NCI-H1436 treated with DMSO at 0.1 percent for 48 hours (cell line): ENCODE results near the gene SENP3.

Experiments used
- DNase-seq: peaks from one replicate; lab custom pipeline; 2025; lab: John Stamatoyannopoulos, UW

SENP3 gene

DNA sequence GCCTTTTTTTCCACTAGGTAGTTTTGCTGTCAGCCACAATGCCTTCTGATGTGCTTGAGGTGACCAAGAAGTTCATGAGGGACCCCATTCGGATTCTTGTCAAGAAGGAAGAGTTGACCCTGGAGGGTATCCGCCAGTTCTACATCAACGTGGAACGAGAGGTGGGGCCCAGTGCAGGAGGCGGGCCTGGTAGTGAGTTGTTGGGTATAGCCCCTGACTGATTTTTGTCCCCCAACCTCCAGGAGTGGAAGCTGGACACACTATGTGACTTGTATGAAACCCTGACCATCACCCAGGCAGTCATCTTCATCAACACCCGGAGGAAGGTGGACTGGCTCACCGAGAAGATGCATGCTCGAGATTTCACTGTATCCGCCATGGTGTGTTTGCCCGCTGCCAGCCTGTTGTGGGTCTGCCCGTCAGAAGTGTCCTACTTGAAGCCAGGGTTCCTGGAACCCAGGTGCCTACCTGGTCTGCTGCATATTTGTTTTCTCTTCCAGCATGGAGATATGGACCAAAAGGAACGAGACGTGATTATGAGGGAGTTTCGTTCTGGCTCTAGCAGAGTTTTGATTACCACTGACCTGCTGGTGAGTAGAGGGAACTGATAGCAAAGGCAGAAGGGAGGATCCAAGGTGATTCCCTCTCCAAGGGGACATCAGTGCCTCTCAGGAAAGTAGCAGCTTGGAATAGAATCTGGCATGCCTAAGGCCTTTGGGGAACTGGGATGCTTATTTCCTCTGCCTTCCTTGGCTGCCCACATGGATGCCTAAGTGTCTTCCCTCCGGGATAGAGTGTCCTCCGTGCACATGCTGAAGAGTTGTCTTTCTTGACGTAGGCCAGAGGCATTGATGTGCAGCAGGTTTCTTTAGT is 15.8 kb downstream of the SENP3 start:
- no peak for DNase-seq

DNA sequence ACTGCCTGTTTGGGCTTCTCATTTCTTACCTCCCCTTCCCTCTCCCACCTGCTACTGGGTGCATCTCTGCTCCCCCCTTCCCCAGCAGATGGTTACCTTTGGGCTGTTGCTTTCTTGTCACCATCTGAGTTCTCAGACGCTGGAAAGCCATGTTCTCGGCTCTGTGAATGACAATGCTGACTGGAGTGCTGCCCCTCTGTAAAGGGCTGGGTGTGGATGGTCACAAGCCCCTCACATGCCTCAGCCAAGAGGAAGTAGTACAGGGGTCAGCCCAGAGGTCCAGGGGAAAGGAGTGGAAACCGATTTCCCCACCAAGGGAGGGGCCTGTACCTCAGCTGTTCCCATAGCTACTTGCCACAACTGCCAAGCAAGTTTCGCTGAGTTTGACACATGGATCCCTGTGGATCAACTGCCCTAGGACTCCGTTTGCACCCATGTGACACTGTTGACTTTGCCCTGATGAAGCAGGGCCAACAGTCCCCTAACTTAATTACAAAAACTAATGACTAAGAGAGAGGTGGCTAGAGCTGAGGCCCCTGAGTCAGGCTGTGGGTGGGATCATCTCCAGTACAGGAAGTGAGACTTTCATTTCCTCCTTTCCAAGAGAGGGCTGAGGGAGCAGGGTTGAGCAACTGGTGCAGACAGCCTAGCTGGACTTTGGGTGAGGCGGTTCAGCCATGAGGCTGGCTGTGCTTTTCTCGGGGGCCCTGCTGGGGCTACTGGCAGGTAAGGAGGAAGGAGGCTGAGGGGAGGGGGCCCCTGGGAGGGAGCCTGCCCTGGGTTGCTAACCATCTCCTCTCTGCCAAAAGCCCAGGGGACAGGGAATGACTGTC is 17.5 kb downstream of the SENP3 start, which contains the start of gene CD68:
TSS of gene CD68 (plus strand) at position 638 of the 833 bp plus-strand sequence. CDS start at position 678, 40 bp downstream.
- DNase-seq: no peak

DNA sequence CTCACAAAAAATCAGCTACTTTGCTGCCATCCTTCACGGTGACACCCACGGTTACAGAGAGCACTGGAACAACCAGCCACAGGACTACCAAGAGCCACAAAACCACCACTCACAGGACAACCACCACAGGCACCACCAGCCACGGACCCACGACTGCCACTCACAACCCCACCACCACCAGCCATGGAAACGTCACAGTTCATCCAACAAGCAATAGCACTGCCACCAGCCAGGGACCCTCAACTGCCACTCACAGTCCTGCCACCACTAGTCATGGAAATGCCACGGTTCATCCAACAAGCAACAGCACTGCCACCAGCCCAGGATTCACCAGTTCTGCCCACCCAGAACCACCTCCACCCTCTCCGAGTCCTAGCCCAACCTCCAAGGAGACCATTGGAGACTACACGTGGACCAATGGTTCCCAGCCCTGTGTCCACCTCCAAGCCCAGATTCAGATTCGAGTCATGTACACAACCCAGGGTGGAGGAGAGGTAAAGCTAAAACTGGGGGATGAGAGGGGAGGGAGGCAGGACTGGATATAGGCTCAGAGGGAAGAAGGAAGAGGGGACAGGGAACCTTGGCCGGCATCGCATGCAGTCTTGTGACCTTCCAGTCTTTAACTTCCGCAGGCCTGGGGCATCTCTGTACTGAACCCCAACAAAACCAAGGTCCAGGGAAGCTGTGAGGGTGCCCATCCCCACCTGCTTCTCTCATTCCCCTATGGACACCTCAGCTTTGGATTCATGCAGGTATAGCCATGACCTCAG is 18.3 kb downstream of the SENP3 start:
- no peak for DNase-seq

DNA sequence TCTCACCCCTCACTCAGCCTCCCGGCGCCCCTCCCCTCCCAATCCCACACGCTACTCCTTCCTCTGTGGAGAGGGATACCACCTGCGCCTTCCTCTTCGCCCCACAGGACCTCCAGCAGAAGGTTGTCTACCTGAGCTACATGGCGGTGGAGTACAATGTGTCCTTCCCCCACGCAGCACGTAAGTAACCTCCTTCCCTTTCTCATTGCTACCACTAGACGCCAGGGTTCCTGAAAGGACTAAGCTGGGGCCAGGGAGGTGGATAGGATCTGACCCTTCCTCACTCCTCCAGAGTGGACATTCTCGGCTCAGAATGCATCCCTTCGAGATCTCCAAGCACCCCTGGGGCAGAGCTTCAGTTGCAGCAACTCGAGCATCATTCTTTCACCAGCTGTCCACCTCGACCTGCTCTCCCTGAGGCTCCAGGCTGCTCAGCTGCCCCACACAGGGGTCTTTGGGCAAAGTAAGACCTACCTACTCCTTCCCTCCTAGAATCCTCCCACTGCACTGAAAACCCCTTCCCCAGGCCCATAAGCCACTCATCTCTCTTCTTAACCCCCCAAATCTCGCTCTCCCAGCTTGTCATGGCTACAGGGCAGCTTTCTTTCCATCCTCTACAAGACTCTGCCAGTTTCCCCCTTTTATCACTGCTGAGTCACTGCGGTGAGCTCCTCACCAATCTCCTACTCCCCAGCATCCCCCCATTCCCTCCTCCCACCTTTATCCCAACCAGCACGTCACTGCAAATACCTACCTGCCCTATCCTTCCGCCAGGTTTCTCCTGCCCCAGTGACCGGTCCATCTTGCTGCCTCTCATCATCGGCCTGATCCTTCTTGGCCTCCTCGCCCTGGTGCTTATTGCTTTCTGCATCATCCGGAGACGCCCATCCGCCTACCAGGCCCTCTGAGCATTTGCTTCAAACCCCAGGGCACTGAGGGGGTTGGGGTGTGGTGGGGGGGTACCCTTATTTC is 19.2 kb downstream of the SENP3 start:
- no peak for DNase-seq

DNA sequence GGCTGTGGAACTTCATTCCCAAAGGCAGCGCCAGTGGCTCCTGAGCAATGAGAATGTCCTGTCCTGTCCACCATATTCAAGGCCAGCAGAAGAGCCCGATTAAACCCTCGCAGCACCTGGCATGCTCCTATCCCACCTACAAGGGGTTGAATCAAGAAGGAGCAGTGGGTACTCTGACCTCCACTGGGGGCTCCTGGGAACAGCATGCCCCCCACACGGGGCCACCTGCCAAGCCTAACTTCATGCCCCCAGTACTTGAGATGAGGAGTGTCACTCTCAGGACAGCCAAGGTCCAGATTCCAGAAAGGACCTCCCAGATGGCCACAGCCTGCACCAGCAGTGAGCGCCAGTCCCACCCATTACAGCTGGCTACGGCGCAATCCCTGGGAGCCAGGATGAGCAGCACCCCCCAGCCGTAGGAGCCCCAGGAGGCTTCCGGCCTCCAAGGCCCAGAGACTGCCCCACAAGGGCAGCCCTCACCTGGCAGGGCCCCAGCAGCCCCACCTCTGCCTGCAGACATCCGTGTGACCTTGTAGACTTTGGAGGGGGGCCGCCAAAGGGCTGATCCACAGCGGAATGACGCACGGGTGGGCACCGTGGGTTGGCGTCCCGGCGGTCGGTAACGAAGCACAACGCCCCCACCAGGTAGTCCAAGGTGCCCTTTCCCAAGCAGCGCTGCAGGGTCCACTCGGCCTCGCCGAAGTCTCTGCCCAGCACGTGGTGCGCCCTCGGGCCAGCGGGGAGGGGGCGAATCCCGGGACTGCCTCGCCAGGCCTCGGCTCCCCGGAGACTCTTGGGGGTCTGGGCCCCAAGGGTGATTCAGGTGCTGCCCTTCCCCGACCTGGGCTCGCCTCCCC is 20.9 kb downstream of the SENP3 start:
- no peak for DNase-seq

DNA sequence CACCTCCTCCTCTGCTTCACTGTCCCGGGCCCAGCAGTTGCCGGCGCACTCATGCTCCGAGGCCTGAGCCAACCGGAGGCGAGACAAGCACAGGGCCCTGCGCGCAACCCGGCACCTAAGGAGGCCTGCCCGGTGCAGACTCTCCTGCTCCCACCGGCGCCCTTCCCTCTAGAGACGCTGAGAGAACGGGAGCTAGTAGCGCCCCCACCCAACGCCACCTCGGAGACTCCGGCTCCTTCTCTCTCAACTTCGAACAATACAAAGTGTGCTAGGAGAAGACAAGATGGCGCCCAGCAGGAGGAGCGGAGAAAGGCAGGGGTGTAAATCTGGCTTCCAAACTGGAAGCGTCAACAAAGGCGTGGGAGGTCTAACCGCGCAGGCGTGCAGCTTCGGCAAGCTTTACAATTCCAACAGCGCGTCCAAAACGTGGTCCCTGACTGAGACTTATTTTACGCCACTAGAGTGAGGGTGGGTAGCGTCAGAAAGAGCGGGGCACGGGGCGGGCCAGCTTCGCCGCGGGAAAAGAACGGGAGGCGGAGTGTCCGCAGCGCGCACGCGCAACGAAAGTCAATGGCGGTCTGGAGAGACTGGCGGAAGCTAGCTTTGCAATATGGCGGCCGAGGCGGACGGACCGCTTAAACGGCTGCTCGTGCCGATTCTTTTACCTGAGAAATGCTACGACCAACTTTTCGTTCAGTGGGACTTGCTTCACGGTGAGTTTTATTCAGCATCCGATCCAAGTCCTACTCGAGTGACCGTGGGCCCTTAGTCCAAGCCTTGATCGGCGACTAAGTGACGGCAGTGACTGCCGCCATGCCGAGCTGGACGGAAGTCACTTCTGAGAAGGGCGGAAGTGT is 21.8 kb downstream of the SENP3 start, which contains the start of gene MPDU1:
TSS of gene MPDU1 (plus strand) at position 600 of the 857 bp plus-strand sequence. CDS start at position 611, 11 bp downstream.
- peak; percentile 86 for DNase-seq

DNA sequence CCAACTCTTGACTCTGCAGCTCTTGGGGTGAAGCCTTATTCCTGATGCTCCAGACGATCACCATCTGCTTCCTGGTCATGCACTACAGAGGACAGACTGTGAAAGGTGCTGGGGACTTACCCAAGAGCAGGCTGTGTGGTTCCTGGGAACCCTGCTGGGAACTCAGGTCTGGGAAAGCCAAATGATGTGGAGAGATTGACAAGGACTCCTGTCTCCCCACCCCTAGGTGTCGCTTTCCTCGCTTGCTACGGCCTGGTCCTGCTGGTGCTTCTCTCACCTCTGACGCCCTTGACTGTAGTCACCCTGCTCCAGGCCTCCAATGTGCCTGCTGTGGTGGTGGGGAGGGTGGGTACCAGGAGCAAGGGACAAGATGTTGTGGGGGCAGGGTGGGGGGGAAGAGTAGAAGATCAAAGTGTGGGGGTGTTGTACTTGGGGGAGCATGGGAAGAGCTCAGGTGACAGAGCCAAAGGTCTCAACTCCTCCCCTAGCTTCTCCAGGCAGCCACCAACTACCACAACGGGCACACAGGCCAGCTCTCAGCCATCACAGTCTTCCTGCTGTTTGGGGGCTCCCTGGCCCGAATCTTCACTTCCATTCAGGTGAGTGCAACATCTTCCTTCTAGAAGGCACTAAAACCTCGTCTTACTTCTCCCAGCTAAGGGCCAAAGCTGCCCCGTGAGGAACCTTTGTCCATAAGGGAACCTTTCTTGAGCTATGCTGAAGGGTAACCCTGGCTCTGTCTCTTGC is 25.1 kb downstream of the SENP3 start:
- DNase-seq: no peak

DNA sequence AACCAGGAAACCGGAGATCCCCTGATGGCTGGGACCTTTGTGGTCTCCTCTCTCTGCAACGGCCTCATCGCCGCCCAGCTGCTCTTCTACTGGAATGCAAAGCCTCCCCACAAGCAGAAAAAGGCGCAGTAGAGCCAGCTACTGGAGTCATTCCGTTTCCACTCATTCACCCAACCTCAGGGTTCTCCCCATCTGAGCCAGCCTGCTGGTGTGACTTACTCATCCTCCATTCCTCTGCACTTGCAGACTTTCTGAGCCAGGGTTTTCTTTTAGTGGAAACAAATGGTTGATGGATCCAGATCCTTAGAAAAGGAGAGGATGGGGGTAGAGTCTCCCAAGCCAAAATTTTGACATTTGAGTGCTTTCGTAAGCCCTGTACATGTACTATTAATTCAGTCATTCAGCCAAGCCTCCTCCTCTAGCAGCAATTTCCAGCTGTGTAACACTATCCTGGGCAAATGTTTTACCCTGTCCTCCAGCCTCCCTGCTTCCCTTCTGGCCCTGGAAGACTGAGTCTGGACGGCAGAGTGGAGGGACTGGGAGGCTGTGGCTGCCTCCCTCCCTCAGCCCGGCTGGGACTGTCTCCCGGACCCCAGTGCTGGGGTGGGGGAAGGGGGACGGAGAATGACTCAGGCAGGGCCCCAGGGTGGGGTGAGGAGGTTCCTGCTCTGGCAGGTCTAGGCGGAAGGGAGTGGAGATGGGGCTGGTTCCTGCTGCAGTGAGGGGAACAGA is 25.9 kb downstream of the SENP3 start:
- DNase-seq: no peak

DNA sequence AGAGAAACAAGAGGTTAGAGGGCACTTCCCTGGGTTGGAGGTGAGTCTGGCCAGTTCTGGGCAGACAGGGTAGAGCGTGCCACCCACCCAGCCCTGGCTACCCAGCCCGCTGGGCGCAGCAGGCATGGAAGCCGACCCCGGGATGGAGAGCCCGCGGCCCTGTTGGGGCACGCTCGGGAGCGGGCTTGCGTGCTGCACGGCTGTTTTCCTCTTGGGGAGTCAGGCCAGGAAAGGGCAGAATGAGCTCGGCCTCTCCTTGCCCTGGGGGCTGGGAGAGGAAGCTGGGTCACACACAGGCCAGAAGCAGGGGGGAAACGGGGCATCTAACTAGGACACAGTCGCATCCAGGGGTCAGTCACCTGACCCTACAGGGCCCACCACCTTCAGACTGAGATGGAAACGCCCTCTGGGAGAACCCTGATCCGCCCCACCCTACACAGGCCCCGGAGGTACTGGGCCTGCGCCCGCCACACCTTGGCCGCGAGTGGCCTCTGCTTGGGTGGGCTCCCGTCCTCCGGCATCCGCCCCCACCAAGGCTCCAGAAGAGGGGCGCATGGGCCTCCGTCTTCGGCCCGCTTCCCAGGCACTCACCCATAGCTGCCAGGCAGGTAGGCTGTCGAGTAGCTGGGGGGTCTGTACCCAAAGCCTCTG is 27.0 kb downstream of the SENP3 start:
- no peak for DNase-seq

DNA sequence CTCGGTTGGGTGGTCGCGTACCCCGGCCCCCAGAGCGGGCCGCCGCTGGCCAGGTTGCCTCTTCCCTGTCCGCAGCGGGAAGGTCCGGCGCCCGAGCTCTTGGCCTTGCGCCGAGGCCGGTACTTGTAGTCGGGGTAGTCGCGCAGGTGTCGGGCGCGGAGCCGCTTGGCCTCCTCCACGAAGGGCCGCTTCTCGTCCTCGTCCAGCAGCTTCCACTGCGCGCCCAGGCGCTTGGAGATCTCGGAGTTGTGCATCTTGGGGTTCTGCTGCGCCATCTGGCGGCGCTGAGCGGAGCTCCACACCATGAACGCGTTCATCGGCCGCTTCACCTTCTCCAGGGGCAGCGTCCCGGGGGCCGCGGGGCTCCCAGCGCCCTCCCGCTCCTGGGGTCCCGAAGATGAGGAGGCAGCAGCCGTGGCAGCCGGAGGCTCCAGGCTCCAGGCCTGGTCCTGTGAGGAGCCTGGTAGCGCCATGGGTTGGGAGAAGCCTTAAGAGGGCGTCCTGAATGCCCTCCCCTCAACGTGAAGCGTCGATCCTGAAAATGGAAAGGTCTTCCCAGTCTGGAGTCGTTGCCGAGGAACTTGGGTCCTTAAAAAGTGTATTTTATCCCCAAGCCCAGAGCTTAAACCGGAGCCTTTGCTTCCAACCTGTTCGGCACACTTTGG is 27.6 kb downstream of the SENP3 start:
- DNase-seq: no peak

DNA sequence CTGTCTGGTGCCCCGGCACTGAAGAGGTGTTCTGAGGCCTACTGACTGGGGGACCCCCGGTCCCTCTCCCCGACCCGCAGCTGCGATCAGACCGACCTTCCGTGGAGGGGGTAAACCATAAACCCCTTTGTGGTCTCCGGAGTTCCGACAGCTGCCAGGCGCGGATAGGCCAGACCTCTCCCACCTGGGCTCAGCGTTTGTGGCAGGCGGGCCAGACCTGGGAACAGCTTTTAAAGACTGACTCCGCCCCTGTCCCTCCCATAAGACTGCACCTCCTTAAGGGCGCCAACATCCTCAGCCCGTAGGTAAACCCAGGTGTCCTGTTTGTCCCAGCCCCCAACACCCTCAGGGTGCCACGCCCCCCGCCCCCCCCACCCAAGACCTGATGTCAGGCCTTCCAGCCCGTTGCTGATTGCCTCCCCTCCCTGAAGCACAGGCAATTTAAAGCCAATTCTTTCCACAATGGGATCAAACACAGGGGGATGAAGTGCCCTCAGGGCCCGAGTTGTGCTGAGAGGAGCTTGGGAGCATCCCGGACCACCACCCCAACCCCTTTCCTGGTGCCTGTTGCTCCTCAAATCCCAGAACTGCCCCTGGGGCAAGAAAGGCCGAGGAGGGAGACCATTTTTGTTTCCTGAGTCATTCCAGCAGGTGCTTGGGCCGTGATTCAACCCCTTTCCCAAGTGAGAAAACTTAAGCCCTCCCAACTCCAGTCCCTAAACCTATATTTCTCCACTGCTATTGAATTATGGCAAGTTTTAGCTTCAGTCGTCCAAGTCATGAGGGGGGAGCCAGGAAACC is 28.4 kb downstream of the SENP3 start, which contains the start of gene SOX15:
TSS of gene SOX15 (minus strand) at position 204 of the 801 bp plus-strand sequence. CDS start 418 bp downstream, outside the sequence.
- no peak for DNase-seq

DNA sequence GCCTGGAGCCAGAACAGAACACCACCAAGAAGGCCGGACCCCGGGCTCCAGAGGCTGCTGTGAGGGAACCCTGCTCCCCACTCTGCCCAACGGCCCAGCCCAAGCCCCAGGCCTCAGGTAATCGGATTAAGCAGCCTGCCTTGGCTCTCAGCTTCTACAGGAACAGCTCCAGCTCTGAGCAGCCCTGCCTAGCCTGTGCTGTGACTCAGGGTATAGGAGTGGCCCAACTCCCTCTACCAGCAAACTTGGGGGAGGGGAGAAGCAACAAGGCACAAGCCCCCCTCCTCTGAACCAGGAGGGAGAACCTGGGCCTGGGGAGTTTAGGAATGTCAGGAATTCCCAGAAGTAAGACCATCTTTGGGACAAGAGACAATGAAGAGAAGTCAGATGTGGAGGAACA is 29.0 kb downstream of the SENP3 start:
- DNase-seq: no peak

DNA sequence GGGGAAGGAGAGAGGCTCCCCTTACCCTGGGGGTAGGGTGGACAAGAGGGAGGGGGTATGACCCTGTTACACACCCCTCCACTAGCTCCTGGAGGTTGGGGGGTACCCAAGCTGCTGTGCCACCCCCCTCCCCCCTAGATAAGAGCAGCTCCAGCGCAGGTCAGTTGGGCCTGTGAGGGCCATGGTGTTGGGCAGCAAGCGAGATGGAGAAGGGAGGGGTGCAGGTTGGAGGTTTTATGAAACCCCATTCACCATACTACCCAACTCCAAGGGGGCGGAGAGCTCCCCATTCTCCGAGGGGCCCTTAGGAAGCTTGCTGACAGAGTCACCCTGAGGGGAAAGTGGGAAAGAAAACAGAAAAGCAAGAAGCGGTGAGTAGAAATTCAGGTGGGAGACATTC is 29.9 kb downstream of the SENP3 start:
- no peak for DNase-seq

DNA sequence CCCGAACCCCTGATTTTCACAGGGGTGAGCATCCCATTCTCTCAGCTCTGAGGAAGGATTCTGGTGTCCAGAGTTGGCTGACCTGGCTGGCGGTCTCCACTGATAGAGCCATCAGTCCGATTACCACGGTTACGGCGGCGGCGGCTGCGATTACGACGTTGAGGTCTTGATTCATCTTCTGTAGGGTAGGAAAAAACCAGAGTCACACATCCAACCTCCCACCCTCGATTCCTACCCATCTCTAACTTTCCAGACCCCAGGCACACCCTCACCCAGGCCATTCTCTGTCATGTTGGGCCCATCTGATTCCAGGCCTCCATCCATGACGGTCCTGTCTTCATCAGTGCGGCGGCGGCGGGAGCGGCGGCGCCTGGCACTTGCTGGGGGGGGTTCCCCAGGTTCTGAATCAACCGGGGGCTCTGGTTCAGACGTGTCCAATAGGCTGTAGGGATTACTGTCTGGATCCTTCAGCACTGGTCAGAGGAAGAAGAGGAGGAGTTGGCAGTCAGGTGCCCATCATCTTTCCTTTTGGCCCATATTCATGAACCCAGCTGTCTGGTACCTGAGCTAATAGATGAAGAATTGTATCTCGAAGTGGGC is 30.8 kb downstream of the SENP3 start:
- DNase-seq: no peak

DNA sequence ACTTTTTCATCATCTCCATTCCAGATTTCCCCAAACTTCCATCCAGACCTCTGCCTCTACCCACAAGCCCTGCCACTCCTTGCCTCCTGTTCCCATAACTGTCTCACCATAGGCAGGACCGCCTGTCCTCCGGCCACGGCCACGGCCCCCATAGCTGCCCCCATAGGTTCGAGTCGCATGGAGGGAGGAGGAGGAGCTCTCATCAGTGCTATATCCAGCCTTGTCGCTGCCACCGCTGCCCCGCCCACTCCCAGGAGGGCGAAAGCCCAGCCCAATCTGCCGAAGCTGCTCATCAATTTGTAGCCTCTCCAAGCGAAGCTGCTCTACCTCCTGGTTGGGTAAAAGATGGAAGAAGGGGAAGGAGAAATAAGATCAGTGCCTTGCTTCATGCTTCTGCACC is 31.6 kb downstream of the SENP3 start:
- no peak for DNase-seq
